GM19395 (cell line): ENCODE results near the gene ARFGAP3.

Experiments
- ATAC-seq: cut with Tn5 transposase; IDR thresholded peaks from one replicate; pipeline ENCODE4 v1.9.1; 2021; ENCODE audit warnings: mild to moderate bottlenecking, moderate library complexity; ENCODE audit not compliant: unreplicated experiment

ARFGAP3 gene

GRCh38 chr22:42865536-42865935 lies 8.5 kb upstream of the ARFGAP3 start:
- ATAC-seq = no peak

GRCh38 chr22:42863349-42863961 lies 6.4 kb upstream of the ARFGAP3 start:
- ATAC-seq = peak; percentile 50

GRCh38 chr22:42862045-42862734 lies 5.1 kb upstream of the ARFGAP3 start:
- no peak for ATAC-seq

- ATAC-seq = no peak
Observed at GRCh38 chr22:42860968-42861367, 3.9 kb upstream of the ARFGAP3 start.

- no peak for ATAC-seq
Observed at GRCh38 chr22:42857845-42858481, 890 bp upstream of the ARFGAP3 start.

- ATAC-seq = peak; percentile 19
Observed at GRCh38 chr22:42856179-42856864, 751 bp downstream of the ARFGAP3 start.

- no peak for ATAC-seq
Observed at GRCh38 chr22:42855721-42856120, 1.4 kb downstream of the ARFGAP3 start.

GRCh38 chr22:42855211-42855610 lies 1.9 kb downstream of the ARFGAP3 start:
- no peak for ATAC-seq

- ATAC-seq = no peak
Observed at GRCh38 chr22:42848941-42849550, 8.0 kb downstream of the ARFGAP3 start.

- no peak for ATAC-seq
Observed at GRCh38 chr22:42847110-42847509, 10.0 kb downstream of the ARFGAP3 start.

- ATAC-seq = no peak
Observed at GRCh38 chr22:42844756-42845155, 12.3 kb downstream of the ARFGAP3 start.

- ATAC-seq = no peak
Observed at GRCh38 chr22:42842658-42843370, 14.3 kb downstream of the ARFGAP3 start.

GRCh38 chr22:42841444-42841843 lies 15.6 kb downstream of the ARFGAP3 start:
- no peak for ATAC-seq

- ATAC-seq = no peak
Observed at GRCh38 chr22:42837556-42837955, 19.5 kb downstream of the ARFGAP3 start.

- ATAC-seq = no peak
Observed at GRCh38 chr22:42836026-42836425, 21.0 kb downstream of the ARFGAP3 start.

- ATAC-seq = no peak
Observed at GRCh38 chr22:42834177-42834949, 22.7 kb downstream of the ARFGAP3 start.

- ATAC-seq = no peak
Observed at GRCh38 chr22:42833104-42833503, 24.0 kb downstream of the ARFGAP3 start.

GRCh38 chr22:42831712-42832111 lies 25.4 kb downstream of the ARFGAP3 start:
- no peak for ATAC-seq

- ATAC-seq = no peak
Observed at GRCh38 chr22:42830161-42830560, 26.9 kb downstream of the ARFGAP3 start.

- no peak for ATAC-seq
Observed at GRCh38 chr22:42829302-42829701, 27.8 kb downstream of the ARFGAP3 start.
